ENCODE results near the gene GRM4.

- no peak for TF ChIP-seq CTCF (IDR thresholded peaks at IDR 0.05)
- no peak for TF ChIP-seq POLR2A (IDR thresholded peaks at IDR 0.05)
- no peak for TF ChIP-seq POLR2AphosphoS5 (IDR thresholded peaks at IDR 0.05)
These were observed 6.9 kb downstream of the GRM4 start for GRCh38 chr6:34138914-34139510.
